Thyroid gland (tissue), 4 donors: Measurements from ENCODE around the gene PRKRA. TPM values are rescaled to one million over a fixed set of nuclear protein-coding genes. Genes with fewer than 3 reads are reported as not detected.

ENCODE experiments used
- DNase-seq, 2 donors: peaks; one replicate each; pipeline ENCODE4 v3.0.0-alpha.2; 2019
- H3K27ac ChIP-seq, 3 donors: fragments of 200-600 bp; sonication (generic); 1 replicate in 2 of 3; 2 replicates in 1 of 3; pipeline ENCODE4 v1.5.1; 2016 to 2019; ENCODE audit warnings: mild to moderate bottlenecking in 1 of 3, moderate library complexity in 1 of 3
- H3K27me3 ChIP-seq: fragments of 200-600 bp; sonication (generic); one replicate; pipeline ENCODE4 v1.5.1; 2019
- H3K36me3 ChIP-seq, 2 donors: fragments of 200-600 bp; sonication (generic); one replicate each; pipeline ENCODE4 v1.5.1; 2016 to 2019
- H3K4me1 ChIP-seq, 2 donors: fragments of 200-600 bp; sonication (generic); one replicate each; pipeline ENCODE4 v1.5.1; 2017 to 2019
- H3K4me3 ChIP-seq, 3 donors: fragments of 200-600 bp; sonication (generic); replicated peaks in 1 of 3; 1 replicate in 2 of 3; 2 replicates in 1 of 3; pipeline ENCODE4 v1.5.1; 2016; ENCODE audit warnings: mild to moderate bottlenecking in 1 of 3
- H3K9me3 ChIP-seq: fragments of 200-600 bp; sonication (generic); one replicate; pipeline ENCODE4 v1.5.1; 2017
- CTCF ChIP-seq, 6 experiments: fragments of 200-600 bp in 3 of 6; fragments of 450-650 bp in 3 of 6; sonication (generic) in 3 of 6; IDR thresholded peaks; one replicate each; pipeline ENCODE4 v1.5.1; 2016 to 2019; ENCODE audit warnings: antibody characterized with exemption in 6 of 6, mild to moderate bottlenecking in 2 of 6, inconsistent platforms in 1 of 6, moderate library complexity in 1 of 6
- POLR2A ChIP-seq, 2 donors: fragments of 450-650 bp; IDR thresholded peaks; one replicate each; pipeline ENCODE4 v1.6.1; 2017; ENCODE audit warnings: antibody characterized with exemption in 2 of 2, mild to moderate bottlenecking in 2 of 2, moderate library complexity in 1 of 2
- WGBS, 2 donors: methylation state at CpG; one replicate each; pipeline ENCODE4 v1.1.5; 2017; 5-methylcytosine and 5-hydroxymethylcytosine counted together
- intact Hi-C: fragments of 100-400 bp; cut with DNase I; formaldehyde crosslinking; loops from one replicate; pipeline ENCODE4 v1.15.1; 2023
- total RNA-seq, 4 donors: library from RNA; depleted of rRNA; stranded (reverse); fragments of >200 nt; gene quantifications; one replicate each; pipeline ENCODE4 v1.2.3, GENCODE V29; 2016

Gene PRKRA
- total RNA-seq, 4 donors from 2014 or later = 54.9 to 72.2 (median 64.8) TPM

DNA sequence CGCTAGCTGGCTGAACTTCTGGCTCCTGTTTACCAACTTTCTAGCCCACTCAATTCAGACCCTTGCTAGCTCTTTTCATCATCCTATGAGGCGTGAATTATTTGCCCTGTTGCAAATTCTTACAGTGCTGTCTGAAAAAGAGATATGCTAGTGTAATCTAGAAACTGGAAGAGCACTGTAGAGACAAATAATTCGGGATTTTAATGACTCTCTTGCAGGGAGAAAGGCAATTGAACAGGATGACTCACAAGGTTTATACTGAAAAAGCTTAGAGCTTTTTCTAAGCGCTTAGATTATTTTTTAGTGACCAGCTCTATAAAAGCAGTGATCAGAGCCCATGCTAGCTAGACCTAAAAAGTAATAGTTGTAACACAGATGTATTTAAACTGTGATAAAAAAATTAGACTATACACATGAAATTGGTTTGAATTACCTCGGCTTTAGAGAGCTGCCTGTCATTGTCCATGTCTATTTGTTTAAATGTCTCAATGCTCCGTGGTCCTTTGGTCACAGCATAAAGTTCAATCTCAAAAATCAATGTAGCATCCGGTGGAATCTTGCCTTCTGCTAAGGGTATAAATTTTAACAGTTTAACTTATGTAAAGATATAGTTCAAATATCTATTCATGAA is 18.4 kb upstream of the PRKRA start:
- 92 to 93% methylated on average over 7 of the region's 7 CpGs for WGBS, 2 donors
- no peak for TF ChIP-seq CTCF (IDR thresholded peaks at IDR 0.05)
- no peak for TF ChIP-seq POLR2A (IDR thresholded peaks at IDR 0.05)
- Histone ChIP-seq H3K4me3 (no peak overlapping the region), H3K4me1 (no peaks in the 10 kb centered on the region), H3K27me3 (no peaks in the 10 kb centered on the region), H3K27ac (no peak overlapping the region), H3K36me3 (no peaks in the 10 kb centered on the region), H3K9me3 (no peaks in the 10 kb centered on the region)
- intact Hi-C loops = no loop called here
- DNase-seq = no peak

- TF ChIP-seq CTCF (IDR thresholded peaks at IDR 0.05) = no peak
- TF ChIP-seq POLR2A (IDR thresholded peaks at IDR 0.05) = no peak
- 86 to 93% methylated on average over 11 of the region's 11 CpGs for WGBS, 2 donors
- H3K4me1 ChIP-seq = no peaks in the 10 kb centered on the region
- no peak overlapping the region for H3K4me3 ChIP-seq
- intact Hi-C loops = no loop called here
- no peaks in the 10 kb centered on the region for H3K36me3 ChIP-seq
- no peaks in the 10 kb centered on the region for H3K27me3 ChIP-seq
- H3K9me3 ChIP-seq = no peaks in the 10 kb centered on the region
- H3K27ac ChIP-seq = no peak overlapping the region
- no peak for DNase-seq
Observed at GRCh38 chr2:178457390-178457886, 6.5 kb upstream of the PRKRA start.

DNA sequence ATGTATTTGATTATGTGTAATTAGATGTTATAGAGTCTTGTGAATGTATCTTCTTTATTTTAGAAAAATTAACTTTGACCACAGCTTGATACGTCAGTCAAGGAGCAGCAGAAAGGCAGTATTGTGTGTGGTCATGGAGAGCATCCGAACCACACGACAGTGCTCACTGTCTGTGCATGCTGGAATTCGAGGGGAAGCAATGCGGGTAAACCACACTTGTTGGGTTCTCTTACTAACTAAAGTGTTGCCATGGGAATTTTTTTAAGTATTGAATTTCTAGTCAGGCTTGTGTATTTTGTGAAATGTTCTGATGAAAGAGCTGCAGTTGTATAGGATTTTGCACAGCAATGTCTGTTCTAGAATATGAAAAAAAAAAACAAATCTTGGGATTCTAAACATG is 5.0 kb upstream of the PRKRA start:
- H3K9me3 ChIP-seq = no peaks in the 10 kb centered on the region

DNA sequence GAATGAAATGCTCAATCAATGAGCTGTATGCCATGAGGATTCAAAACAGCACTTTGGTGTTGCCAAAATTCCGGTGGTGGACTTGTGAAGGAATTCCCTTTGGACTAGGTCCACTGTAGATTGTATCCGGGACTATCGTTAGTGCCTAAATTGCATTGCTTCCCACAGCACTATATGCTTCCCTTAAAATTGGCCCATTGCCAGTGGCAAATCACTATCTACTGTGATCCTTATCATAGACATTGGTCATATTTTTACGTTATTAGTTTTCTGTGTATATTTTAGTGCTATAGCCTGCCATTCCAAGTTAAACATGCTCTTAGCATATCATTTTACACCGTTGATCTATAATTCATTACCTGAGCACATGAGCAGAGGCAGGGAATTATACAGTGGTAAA is 1.9 kb upstream of the PRKRA start:
- Histone ChIP-seq H3K4me3 (no peak overlapping the region), H3K36me3 (no peaks in the 10 kb centered on the region), H3K27me3 (no peaks in the 10 kb centered on the region), H3K4me1 (peaks cover 11 to 20% of the 10 kb centered on the region in 2 donors), H3K27ac (no peak overlapping the region), H3K9me3 (no peaks in the 10 kb centered on the region)
- 73 to 74% methylated on average over 5 of the region's 5 CpGs for WGBS, 2 donors
- intact Hi-C loops = no loop called here
- TF ChIP-seq CTCF (IDR thresholded peaks at IDR 0.05) (no peak), POLR2A (IDR thresholded peaks at IDR 0.05) (no peak)
- no peak for DNase-seq

More for the DNA sequence above, 5.0 kb upstream of the PRKRA start:
- Histone ChIP-seq H3K36me3 (no peaks in the 10 kb centered on the region), H3K27ac (no peak overlapping the region), H3K4me1 (peaks cover 0 to 5% of the 10 kb centered on the region in 2 donors), H3K27me3 (no peaks in the 10 kb centered on the region), H3K4me3 (no peak overlapping the region)
- no peak for TF ChIP-seq POLR2A (IDR thresholded peaks at IDR 0.05)
- no peak for TF ChIP-seq CTCF (IDR thresholded peaks at IDR 0.05)
- whole genome bisulfite sequencing, 2 donors = 91 to 92% methylated on average over 5 of the region's 5 CpGs
- DNase-seq = no peak
- intact Hi-C loops = no loop called here

DNA sequence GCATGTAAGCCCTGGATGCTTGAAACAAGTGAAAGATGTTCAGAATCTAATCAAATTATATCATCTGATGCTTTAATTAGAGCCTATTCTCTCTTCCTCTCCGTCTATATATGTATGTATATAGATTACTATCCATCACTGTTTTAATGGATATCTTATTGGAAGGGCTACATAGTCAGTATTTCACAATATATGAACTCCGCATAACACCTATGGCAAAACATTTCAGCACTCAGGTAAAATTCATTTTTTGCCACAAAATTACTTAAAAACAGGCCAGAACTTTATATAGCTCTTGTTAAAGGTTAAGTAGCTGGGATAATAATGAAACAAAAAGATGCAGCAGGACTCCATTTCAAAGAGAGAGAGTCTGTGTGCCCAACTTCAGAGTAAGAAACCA is 1.4 kb upstream of the PRKRA start:
- DNase-seq = no peak
- 96% methylated on average over 2 of the region's 2 CpGs for WGBS, 2 donors

More for the DNA sequence above, 1.4 kb upstream of the PRKRA start:
- peaks cover 11 to 20% of the 10 kb centered on the region in 2 donors for H3K4me1 ChIP-seq
- H3K36me3 ChIP-seq = no peaks in the 10 kb centered on the region
- intact Hi-C loops = no loop called here
- no peaks in the 10 kb centered on the region for H3K9me3 ChIP-seq
- no peak overlapping the region for H3K27ac ChIP-seq
- TF ChIP-seq CTCF (IDR thresholded peaks at IDR 0.05) = no peak
- TF ChIP-seq POLR2A (IDR thresholded peaks at IDR 0.05) = no peak
- H3K4me3 ChIP-seq = no peak overlapping the region
- no peaks in the 10 kb centered on the region for H3K27me3 ChIP-seq
